Measurements from ENCODE around the gene TAS1R3.

The TAS1R3 gene

DNA sequence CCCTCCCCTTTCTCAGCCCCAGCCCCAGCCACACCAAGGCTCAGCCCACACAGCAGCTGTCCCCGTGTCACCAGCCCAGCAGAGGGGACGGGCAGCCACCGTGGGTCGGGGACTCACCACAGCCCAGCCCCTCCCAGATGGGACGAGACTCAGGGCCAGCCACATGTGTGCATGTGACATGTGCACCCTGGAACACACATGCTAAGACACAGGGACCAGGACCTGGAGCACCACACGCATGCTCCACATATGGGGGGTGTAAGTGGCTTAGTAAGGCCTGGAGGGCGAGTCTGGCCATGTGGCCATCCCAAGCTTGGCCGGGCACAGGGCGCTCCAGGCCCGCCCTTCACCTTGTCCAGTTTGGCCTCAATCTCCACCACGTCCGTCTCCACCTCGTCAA, 27.3 kb upstream of the TAS1R3 start:
- Histone ChIP-seq H3K4me2 (ENCODE audit: low read depth, low read length, poor library complexity, severe bottlenecking) (no peak overlapping the region), H3F3A (ENCODE audit: insufficient read depth) (no peaks in the 10 kb centered on the region; the same call in 1 of the 2 replicates), H3K9me3 (ENCODE audit: insufficient read depth, low read length) (no peaks in the 10 kb centered on the region), H3K9ac (ENCODE audit: low read length) (no peak overlapping the region), H3K4me3 (ENCODE audit: insufficient read depth, low read length, poor library complexity, severe bottlenecking) (no peak overlapping the region), H3K79me2 (ENCODE audit: insufficient read depth, low read length) (peaks cover 6% of the 10 kb centered on the region), H3K36me3 (ENCODE audit: low read length) (no peaks in the 10 kb centered on the region), H3K9me2 (replicated peaks; ENCODE audit: insufficient read depth, low read length) (no peaks in the 10 kb centered on the region), H3K27me3 (ENCODE audit: low read length) (no peaks in the 10 kb centered on the region), H4K20me1 (ENCODE audit: low read depth, low read length) (no peaks in the 10 kb centered on the region; the same call in 1 of the 2 replicates), H2AFZ (ENCODE audit: low read depth, low read length, severe bottlenecking) (no peak overlapping the region), H3K27ac (ENCODE audit: low read depth, low read length) (no peak overlapping the region)
- TF ChIP-seq EZH2phosphoT487 (conservative IDR thresholded peaks at IDR 0.05; ENCODE audit: low read length): no peak
- TF ChIP-seq, protein P1, sequence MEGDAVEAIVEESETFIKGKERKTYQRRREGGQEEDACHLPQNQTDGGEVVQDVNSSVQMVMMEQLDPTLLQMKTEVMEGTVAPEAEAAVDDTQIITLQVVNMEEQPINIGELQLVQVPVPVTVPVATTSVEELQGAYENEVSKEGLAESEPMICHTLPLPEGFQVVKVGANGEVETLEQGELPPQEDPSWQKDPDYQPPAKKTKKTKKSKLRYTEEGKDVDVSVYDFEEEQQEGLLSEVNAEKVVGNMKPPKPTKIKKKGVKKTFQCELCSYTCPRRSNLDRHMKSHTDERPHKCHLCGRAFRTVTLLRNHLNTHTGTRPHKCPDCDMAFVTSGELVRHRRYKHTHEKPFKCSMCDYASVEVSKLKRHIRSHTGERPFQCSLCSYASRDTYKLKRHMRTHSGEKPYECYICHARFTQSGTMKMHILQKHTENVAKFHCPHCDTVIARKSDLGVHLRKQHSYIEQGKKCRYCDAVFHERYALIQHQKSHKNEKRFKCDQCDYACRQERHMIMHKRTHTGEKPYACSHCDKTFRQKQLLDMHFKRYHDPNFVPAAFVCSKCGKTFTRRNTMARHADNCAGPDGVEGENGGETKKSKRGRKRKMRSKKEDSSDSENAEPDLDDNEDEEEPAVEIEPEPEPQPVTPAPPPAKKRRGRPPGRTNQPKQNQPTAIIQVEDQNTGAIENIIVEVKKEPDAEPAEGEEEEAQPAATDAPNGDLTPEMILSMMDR (IDR thresholded peaks at IDR 0.05; ENCODE audit: insufficient read depth, low read length, poor library complexity, severe bottlenecking): no peak

GRCh38 chr1:1304331-1305299, 26.5 kb upstream of the TAS1R3 start:
- no peaks in the 10 kb centered on the region for H3K36me3 ChIP-seq (ENCODE audit: low read length)
- H3K79me2 ChIP-seq (ENCODE audit: insufficient read depth, low read length): peaks cover 12% of the 10 kb centered on the region
- no peaks in the 10 kb centered on the region for H3K9me2 ChIP-seq (replicated peaks; ENCODE audit: insufficient read depth, low read length)
- H3K4me3 ChIP-seq (ENCODE audit: insufficient read depth, low read length, poor library complexity, severe bottlenecking): no peak overlapping the region
- TF ChIP-seq EZH2phosphoT487 (conservative IDR thresholded peaks at IDR 0.05; ENCODE audit: low read length): no peak
- TF ChIP-seq, protein P1 (IDR thresholded peaks at IDR 0.05; ENCODE audit: insufficient read depth, low read length, poor library complexity, severe bottlenecking): no peak
- no peaks in the 10 kb centered on the region for H3K27me3 ChIP-seq (ENCODE audit: low read length)
- peak overlapping the region; percentile 65 for H3K27ac ChIP-seq (ENCODE audit: low read depth, low read length)
- no peaks in the 10 kb centered on the region; the same call in 1 of the 2 replicates for H4K20me1 ChIP-seq (ENCODE audit: low read depth, low read length)
- peak overlapping the region; percentile 99; the same call in 1 of the 2 replicates for H3K9ac ChIP-seq (ENCODE audit: low read length)
- H2AFZ ChIP-seq (ENCODE audit: low read depth, low read length, severe bottlenecking): no peak overlapping the region
- H3K4me2 ChIP-seq (ENCODE audit: low read depth, low read length, poor library complexity, severe bottlenecking): peak overlapping the region; percentile 81
- no peaks in the 10 kb centered on the region for H3K9me3 ChIP-seq (ENCODE audit: insufficient read depth, low read length)
- H3F3A ChIP-seq (ENCODE audit: insufficient read depth): no peaks in the 10 kb centered on the region; the same call in 1 of the 2 replicates

DNA sequence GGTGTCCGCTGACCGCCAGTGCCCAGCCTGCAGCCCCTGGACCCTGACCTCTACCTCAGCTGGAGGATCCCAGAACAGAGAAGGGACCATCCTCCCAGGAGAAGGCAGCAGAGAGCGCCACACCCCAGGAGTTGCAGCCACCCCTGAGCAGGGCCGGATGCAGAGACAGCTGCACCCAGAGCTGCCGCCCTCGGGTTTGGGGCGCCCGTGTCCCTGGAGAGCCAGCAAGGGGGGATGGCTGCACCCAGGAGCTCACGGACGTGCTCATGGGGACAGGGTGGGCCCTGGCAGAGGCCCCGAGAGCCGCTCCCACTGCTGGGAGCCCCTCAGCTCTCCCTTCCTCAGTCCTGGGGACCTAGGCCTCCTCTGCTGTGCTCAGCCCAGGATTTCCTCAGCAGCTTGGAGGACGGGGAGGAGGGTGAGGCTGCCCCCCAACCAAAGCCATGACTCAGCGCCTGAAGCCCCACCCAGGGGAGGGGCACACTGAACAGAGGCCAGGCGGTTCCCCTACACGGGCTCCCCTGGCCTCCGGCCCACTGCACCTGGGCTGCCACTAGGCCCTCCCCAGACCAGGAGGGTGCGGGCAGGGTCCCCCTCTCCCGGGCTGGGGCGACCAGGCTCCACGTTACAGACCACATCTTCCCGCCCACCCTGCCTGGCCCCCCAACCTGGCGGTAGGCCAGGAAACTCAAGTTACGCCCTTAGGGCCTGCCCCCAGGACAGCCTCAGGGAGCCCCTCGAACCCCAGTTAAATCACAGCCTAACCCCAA, 25.6 kb upstream of the TAS1R3 start:
- no peaks in the 10 kb centered on the region for H3K36me3 ChIP-seq (ENCODE audit: low read length)
- H2AFZ ChIP-seq (ENCODE audit: low read depth, low read length, severe bottlenecking): no peak overlapping the region
- H3K27ac ChIP-seq (ENCODE audit: low read depth, low read length): peak overlapping the region; percentile 65
- TF ChIP-seq, protein P1 (IDR thresholded peaks at IDR 0.05; ENCODE audit: insufficient read depth, low read length, poor library complexity, severe bottlenecking): no peak
- no peak for TF ChIP-seq EZH2phosphoT487 (conservative IDR thresholded peaks at IDR 0.05; ENCODE audit: low read length)
- H3K79me2 ChIP-seq (ENCODE audit: insufficient read depth, low read length): peaks cover 12% of the 10 kb centered on the region
- H3K4me2 ChIP-seq (ENCODE audit: low read depth, low read length, poor library complexity, severe bottlenecking): peak overlapping the region; percentile 81
- peak overlapping the region; percentile 99 for H3K9ac ChIP-seq (ENCODE audit: low read length)
- no peaks in the 10 kb centered on the region for H3K9me2 ChIP-seq (replicated peaks; ENCODE audit: insufficient read depth, low read length)
- no peaks in the 10 kb centered on the region; the same call in 1 of the 2 replicates for H3F3A ChIP-seq (ENCODE audit: insufficient read depth)
- H4K20me1 ChIP-seq (ENCODE audit: low read depth, low read length): no peaks in the 10 kb centered on the region; the same call in 1 of the 2 replicates
- peak overlapping the region; percentile 93 for H3K4me3 ChIP-seq (ENCODE audit: insufficient read depth, low read length, poor library complexity, severe bottlenecking)
- no peaks in the 10 kb centered on the region for H3K9me3 ChIP-seq (ENCODE audit: insufficient read depth, low read length)
- no peaks in the 10 kb centered on the region for H3K27me3 ChIP-seq (ENCODE audit: low read length)

Data from SU-DHL-6 (cell line).